Thyroid gland (tissue), 4 donors: Measurements from ENCODE around the gene DENND1B.
"Not testable (repeated sequence)": the region's sequence is repeated elsewhere in the genome, so short reads cannot be mapped to it uniquely, and the experiment has no call there.

Experiments
- CTCF ChIP-seq, 6 experiments: fragments of 200-600 bp in 3 of 6; fragments of 450-650 bp in 3 of 6; sonication (generic) in 3 of 6; IDR thresholded peaks; one replicate each; pipeline ENCODE4 v1.5.1; 2016 to 2019; ENCODE audit warnings: antibody characterized with exemption in 6 of 6, mild to moderate bottlenecking in 2 of 6, inconsistent platforms in 1 of 6, moderate library complexity in 1 of 6
- POLR2A ChIP-seq, 2 donors: fragments of 450-650 bp; IDR thresholded peaks; one replicate each; pipeline ENCODE4 v1.6.1; 2017; ENCODE audit warnings: antibody characterized with exemption in 2 of 2, mild to moderate bottlenecking in 2 of 2, moderate library complexity in 1 of 2

- not testable (repeated sequence) for TF ChIP-seq CTCF, POLR2A (IDR thresholded peaks at IDR 0.05)
Measured at GRCh38 chr1:197755553-197755952, 19.7 kb downstream of the DENND1B start.
